GM12891 (cell line): Measurements from ENCODE around the gene ZNF410.

Experiments used
- PAX5 ChIP-seq: IDR thresholded peaks from 2 replicates; pipeline ENCODE4 v1.6.1; 2011; ENCODE audit warnings: low read length, moderate library complexity, mild to moderate bottlenecking; ENCODE audit not compliant: insufficient read depth, severe bottlenecking
- POLR2A ChIP-seq: IDR thresholded peaks from 2 replicates; pipeline ENCODE4 v1.6.1; 2011; ENCODE audit warnings: low read depth, low read length, control low read depth
- POLR2AphosphoS5 ChIP-seq: IDR thresholded peaks from 2 replicates; pipeline ENCODE4 v1.6.1; 2011; ENCODE audit warnings: low read depth, low read length, control low read depth
- SPI1 ChIP-seq: IDR thresholded peaks from 2 replicates; pipeline ENCODE4 v1.6.1; 2011; ENCODE audit warnings: low read depth, low read length, control low read depth
- TAF1 ChIP-seq: IDR thresholded peaks from 2 replicates; pipeline ENCODE4 v1.6.1; 2011; ENCODE audit warnings: low read depth, low read length, control low read depth

DNA sequence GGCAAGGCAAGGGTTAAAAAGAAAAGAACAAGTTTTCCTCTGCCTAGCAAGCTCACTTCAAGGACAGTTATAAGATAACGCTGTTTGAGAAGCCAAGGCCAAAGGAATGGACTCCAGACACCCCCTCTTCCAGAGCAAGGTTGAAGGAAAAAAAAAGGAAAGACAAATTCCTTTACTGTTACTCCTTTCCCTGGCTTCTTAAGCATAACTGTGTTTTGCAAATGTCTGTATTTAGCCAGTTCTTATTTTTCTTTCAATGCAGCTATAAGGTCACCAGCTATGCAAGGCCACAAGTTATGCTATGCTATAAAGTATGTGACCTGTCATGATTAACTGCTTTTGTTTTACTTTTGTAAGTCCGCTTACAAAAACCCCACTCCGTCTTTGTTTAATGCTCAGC, 26.6 kb downstream of the ZNF410 start:
- TF ChIP-seq POLR2A (no peak), SPI1 (no peak), POLR2AphosphoS5 (no peak), TAF1 (no peak), PAX5 (no peak)
